Activated CD4-positive, alpha-beta memory T cell treated with anti-CD3 and anti-CD28 coated beads for 36 hours (primary cell): ENCODE measurements around the gene ADA. TPM values are rescaled to one million over a fixed set of nuclear protein-coding genes. Genes with fewer than 3 reads are reported as not detected.

Experiments used
- CTCF ChIA-PET: fragments of 350-600 bp; sonication (Branson Sonifier 250); formaldehyde crosslinking; loops from one replicate; lab custom pipeline; 2021; ENCODE audit warnings: antibody characterized with exemption, inconsistent platforms; lab: Charles Lee
- POLR2A ChIA-PET: fragments of 350-600 bp; sonication (Branson Sonifier 250); formaldehyde crosslinking; loops from one replicate; lab custom pipeline; 2021; ENCODE audit warnings: antibody characterized with exemption; lab: Charles Lee
- DNase-seq: peaks from one replicate; pipeline ENCODE4 v3.0.0-alpha.2; 2020
- H3K27ac Mint-ChIP-seq: one replicate; pipeline ENCODE4 v1.8.0; 2021; ENCODE audit warnings: mixed read lengths
- H3K27me3 Mint-ChIP-seq: one replicate; pipeline ENCODE4 v1.8.0; 2021; ENCODE audit warnings: mixed read lengths
- H3K36me3 Mint-ChIP-seq: one replicate; pipeline ENCODE4 v1.8.0; 2021; ENCODE audit warnings: mixed read lengths
- H3K4me1 Mint-ChIP-seq: one replicate; pipeline ENCODE4 v1.8.0; 2021; ENCODE audit warnings: low read depth, mixed read lengths
- H3K4me3 Mint-ChIP-seq: one replicate; pipeline ENCODE4 v1.8.0; 2021; ENCODE audit warnings: mild to moderate bottlenecking, mixed read lengths
- H3K9me3 Mint-ChIP-seq: one replicate; pipeline ENCODE4 v1.8.0; 2021; ENCODE audit warnings: mixed read lengths
- intact Hi-C: fragments of 100-400 bp; cut with micrococcal nuclease; formaldehyde crosslinking; loops from one replicate; pipeline ENCODE4 v1.15.1; 2023
- total RNA-seq, 2 experiments: library from RNA; stranded (reverse); gene quantifications; one replicate each; pipeline ENCODE4 v1.2.3, GENCODE V29; 2021

ADA gene
- total RNA-seq, 2 experiments from 2014 or later, result 35.7 to 38.0 TPM

DNA sequence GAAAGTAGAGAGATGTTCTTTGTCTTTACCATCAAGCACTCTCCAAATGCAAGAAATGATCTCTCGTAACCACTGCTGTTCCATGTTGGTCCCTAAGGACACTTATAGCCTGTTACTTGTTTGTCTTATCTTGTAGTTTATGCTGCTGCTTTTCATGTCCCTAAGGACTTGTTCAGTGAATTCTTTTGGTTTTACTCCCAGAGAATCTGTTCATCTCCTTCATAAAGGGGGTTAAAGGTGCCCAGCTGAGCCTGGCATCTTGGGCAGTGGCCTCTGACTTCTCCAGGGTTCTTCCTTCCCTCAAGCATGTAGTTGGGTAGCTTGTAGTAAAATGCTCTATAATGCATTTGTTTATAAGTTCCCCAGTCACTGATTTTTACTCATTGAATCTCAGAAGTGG, 70.0 kb downstream of the ADA start:
- DNase-seq, result no peak
- no peak overlapping the region for H3K4me3 Mint-ChIP-seq
- no peaks in the 10 kb centered on the region for H3K9me3 Mint-ChIP-seq
- peaks cover 3% of the 10 kb centered on the region for H3K27me3 Mint-ChIP-seq
- H3K4me1 Mint-ChIP-seq, result peaks cover 19% of the 10 kb centered on the region
- CTCF ChIA-PET, result interaction anchor here (1.0 kb wide), 1 partner anchor 197 kb away, joined by 3 read pairs; no protein-coding TSS in a partner anchor
- no peaks in the 10 kb centered on the region for H3K36me3 Mint-ChIP-seq
- H3K27ac Mint-ChIP-seq, result no peak overlapping the region
- intact Hi-C loops, result no loop called here
- POLR2A ChIA-PET, result no interaction called here

DNA sequence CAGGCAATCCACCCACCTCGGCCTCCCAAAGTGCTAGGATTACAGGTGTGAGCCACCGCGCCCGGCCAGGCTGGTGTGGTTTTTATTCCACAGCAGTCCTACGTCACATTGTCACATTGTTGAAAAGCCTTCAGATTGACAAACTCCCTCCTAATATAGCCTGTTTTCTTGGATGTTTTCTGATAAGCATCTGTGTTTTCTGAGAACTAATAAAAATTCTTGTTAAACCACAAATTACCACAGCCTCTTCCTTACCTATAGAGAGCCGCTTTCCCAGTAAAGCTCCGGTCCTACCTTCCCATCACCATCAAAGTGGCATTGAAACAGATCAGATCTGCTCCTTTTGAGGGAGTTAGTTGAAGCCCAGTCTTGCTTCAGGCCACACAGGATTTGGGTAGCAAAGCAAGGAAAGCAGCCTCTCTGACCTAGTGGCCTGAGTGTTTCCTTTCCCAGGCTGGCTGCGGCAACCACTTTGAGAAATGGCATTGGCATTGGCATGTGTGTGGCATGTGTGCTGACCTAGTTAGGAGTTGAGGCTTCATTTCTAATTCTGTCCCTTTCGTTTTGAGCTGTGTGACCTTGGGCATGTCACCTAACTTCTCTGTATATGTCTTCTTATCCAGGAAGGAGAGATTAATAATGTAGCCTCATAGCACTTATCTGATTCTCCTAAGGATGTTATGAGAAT, 70.8 kb downstream of the ADA start:
- ChIA-PET CTCF (interaction anchor here (1.0 kb wide), 1 partner anchor 197 kb away, joined by 3 read pairs; no protein-coding TSS in a partner anchor), POLR2A (no interaction called here)
- intact Hi-C loops, result no loop called here
- no peak overlapping the region for H3K27ac Mint-ChIP-seq
- H3K4me3 Mint-ChIP-seq, result no peak overlapping the region
- peaks cover 20% of the 10 kb centered on the region for H3K4me1 Mint-ChIP-seq
- peaks cover 3% of the 10 kb centered on the region for H3K27me3 Mint-ChIP-seq
- no peaks in the 10 kb centered on the region for H3K9me3 Mint-ChIP-seq
- DNase-seq, result peak; percentile 20
- H3K36me3 Mint-ChIP-seq, result no peaks in the 10 kb centered on the region

DNA sequence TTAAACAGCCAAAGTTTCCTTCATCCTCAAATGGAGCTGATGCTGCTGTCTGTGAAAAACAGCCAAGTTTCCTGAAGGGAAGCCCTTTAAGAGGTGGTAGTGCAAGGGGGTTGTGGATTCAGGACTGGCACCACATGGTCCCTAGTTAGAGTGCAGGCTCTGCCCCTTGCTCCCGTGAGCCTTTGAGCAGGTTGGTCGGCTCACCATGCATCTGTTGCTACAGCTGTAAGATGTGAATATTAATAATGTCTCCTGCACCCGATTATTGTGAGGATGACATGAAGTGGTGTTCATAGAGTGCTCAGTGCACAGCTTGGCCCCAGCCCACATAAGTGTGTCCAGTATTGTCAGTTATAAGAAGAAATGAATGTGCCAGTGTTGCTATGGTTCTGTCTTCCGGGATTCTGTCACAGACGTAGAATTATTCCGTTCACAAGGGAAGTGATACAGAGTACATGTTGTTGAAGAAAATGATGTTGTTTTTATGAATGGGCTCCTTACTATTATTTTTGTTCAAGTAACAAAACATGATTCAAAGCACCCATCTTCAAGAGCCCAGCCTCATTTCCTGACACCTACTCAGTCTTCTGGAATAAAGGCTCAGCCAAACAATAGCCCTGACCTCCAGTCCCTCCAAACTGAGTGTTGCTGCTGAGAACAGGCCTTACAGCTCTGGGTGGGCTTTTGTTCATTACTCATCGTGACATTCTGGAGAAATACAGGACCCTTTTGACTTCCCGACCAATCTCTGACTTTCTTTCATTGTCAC, 72.0 kb downstream of the ADA start:
- no peaks in the 10 kb centered on the region for H3K9me3 Mint-ChIP-seq
- H3K27me3 Mint-ChIP-seq, result peaks cover 3% of the 10 kb centered on the region
- H3K27ac Mint-ChIP-seq, result no peak overlapping the region
- peaks cover 17% of the 10 kb centered on the region for H3K4me1 Mint-ChIP-seq
- no peaks in the 10 kb centered on the region for H3K36me3 Mint-ChIP-seq
- no peak overlapping the region for H3K4me3 Mint-ChIP-seq
- ChIA-PET POLR2A (no interaction called here), CTCF (no interaction called here)
- intact Hi-C loops, result no loop called here
- no peak for DNase-seq

DNA sequence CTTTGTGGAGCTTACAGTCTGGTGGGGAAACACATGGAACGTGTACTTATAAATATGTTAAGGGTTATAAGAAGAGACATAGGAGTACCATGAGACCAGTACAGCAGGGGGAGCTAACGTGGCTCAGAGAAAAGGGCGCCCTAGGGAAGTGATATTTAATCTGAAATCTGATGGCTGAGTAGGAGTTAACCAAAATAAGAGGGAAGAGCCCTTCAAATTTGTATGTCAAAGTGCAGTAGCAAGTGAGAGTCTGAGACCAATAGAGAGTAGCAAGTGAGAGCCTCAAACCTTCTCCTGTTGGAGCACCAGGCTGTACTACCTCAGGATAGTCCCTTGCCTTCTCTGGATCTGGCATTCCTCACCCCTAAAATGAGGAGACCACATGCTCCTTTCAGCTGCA, 75.2 kb downstream of the ADA start:
- Mint-ChIP-seq H3K36me3 (no peaks in the 10 kb centered on the region), H3K4me1 (peaks cover 15% of the 10 kb centered on the region), H3K9me3 (no peaks in the 10 kb centered on the region), H3K27ac (no peak overlapping the region), H3K27me3 (no peaks in the 10 kb centered on the region), H3K4me3 (no peak overlapping the region)
- DNase-seq, result peak; percentile 16
- POLR2A ChIA-PET, result no interaction called here
- intact Hi-C loops, result loop anchor here (2.0 kb wide), 1 partner anchor 23 kb away; no protein-coding TSS in a partner anchor
- CTCF ChIA-PET, result interaction anchor here (0.6 to 3.0 kb wide), 5 partner anchors 10 to 874 kb away, joined by 3 to 15 read pairs (median 5); no protein-coding TSS in a partner anchor

DNA sequence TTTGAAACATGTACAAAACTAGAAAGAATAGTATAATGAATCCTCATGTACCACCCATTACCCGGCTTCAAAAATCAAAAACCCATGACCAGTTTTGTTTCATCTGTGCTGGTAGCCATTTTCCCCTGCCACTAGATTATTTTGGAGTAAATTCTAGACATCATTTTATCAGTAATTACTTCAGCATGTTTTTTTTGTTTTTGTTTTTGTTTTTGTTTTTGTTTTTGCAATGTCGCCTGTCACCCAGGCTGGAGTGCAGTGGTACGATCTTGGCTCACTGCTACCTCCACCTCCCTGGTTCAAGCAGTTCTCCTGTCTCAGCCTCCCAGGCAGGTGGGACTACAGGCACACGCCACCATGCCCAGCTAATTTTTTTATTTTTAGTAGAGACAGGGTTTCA, 77.1 kb downstream of the ADA start:
- H3K4me1 Mint-ChIP-seq, result peaks cover 16% of the 10 kb centered on the region
- ChIA-PET POLR2A (no interaction called here), CTCF (interaction anchor here (3.0 kb wide), 1 partner anchor 35 kb away, joined by 15 read pairs; no protein-coding TSS in a partner anchor)
- no peaks in the 10 kb centered on the region for H3K27me3 Mint-ChIP-seq
- no peak for DNase-seq
- H3K27ac Mint-ChIP-seq, result no peak overlapping the region
- intact Hi-C loops, result no loop called here
- H3K9me3 Mint-ChIP-seq, result no peaks in the 10 kb centered on the region
- no peaks in the 10 kb centered on the region for H3K36me3 Mint-ChIP-seq
- H3K4me3 Mint-ChIP-seq, result no peak overlapping the region

DNA sequence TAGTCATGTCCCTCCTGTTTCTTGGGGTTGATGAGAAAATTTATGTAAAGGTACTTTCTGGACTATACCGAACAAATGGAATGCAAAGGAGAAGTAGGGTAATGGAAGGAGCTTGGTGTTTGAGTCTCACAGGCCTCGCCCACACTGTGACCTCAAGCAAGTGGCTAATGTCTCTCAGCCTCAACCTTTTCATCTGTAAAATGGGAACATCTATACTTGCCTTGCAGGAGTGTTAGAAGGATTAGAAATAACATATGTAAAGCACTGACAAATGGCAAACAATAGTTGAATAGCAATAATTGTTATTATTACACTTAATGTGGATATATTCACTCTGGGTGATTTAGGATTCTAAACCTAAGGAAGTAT, 78.0 kb downstream of the ADA start:
- H3K4me1 Mint-ChIP-seq, result peaks cover 16% of the 10 kb centered on the region
- no peak overlapping the region for H3K4me3 Mint-ChIP-seq
- intact Hi-C loops, result no loop called here
- H3K9me3 Mint-ChIP-seq, result no peaks in the 10 kb centered on the region
- DNase-seq, result no peak
- ChIA-PET POLR2A (no interaction called here), CTCF (no interaction called here)
- no peaks in the 10 kb centered on the region for H3K27me3 Mint-ChIP-seq
- H3K36me3 Mint-ChIP-seq, result no peaks in the 10 kb centered on the region
- H3K27ac Mint-ChIP-seq, result no peak overlapping the region

DNA sequence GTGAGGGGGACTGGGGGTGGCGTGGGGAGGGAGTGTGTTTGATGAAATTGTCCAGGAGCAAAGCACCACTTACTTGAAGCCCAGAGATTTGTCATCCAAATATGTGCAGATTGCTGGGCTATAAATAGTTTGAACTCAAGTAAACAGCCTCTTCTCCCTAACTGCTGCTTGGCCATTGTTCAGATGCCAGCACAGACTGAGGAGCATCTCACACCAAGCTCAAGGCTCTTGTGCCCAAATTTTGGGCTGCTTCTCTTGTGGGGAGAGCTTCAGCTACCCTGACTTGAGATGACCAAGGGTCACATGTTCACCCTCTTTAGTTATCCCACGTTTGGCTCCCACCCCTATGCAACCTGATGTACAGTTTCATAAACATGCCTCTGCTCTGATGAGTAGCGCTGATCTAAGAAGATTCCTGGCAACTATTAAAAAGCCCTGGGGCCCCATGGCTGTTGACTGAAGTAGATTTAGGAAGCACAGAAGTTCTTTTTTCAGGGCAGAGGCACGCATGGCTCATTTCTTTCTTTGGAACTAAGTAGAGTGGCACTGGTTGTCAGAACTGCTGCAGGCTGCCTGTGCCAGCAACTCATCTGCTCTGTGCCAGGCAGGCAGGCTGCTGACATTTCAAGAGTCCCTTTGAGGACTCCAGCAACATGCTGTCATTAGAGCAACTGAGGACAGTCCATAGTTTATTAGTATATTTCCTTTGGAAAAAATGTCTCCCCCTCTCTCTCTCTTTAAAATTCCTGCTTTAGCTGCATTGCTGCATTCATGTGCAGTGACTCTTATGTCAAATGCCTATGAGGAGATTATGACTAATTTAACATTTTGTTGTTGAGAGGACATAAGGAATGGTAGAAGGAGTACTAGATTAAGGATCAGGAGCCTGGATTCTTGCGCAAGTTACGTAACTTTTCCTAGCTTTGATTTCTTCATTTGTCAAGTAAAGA, 78.7 kb downstream of the ADA start:
- Mint-ChIP-seq H3K36me3 (no peaks in the 10 kb centered on the region), H3K4me1 (peaks cover 16% of the 10 kb centered on the region), H3K9me3 (no peaks in the 10 kb centered on the region), H3K27me3 (no peaks in the 10 kb centered on the region), H3K27ac (no peak overlapping the region), H3K4me3 (no peak overlapping the region)
- intact Hi-C loops, result no loop called here
- ChIA-PET POLR2A (no interaction called here), CTCF (no interaction called here)
- DNase-seq, result no peak

DNA sequence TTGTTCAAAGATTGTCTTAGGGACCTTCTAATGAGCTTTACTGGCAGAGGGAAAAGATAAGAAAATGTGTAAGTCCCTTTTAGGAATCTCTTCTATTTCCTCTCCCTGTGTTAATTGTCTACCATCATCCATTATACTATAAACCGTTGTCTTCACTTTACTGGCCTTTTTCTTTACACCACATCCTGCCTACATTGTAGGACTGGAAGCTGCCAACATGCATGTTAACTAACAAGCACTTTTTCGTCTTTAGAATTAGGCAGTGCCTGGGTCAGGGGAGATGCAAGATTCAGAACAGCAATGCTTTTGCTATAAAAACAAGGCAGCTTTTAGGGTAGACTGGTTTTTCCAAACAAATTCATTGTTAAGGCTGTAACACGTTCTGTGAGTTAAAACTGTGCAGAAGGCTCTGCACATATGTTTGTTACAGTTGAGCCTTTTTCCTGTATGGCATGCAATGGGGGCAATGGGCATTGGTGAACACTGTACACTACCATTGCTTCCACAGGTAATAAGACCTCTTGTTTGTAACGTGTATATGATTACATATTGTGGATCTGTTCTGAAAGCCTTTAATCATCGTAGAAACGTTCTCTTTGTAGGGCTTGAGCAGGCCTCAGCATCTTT, 80.0 kb downstream of the ADA start:
- CTCF ChIA-PET, result interaction anchor here (0.6 kb wide), 1 partner anchor 455 kb away, joined by 4 read pairs; no protein-coding TSS in a partner anchor
- intact Hi-C loops, result no loop called here
- no peak overlapping the region for H3K27ac Mint-ChIP-seq
- POLR2A ChIA-PET, result no interaction called here
- no peaks in the 10 kb centered on the region for H3K36me3 Mint-ChIP-seq
- no peaks in the 10 kb centered on the region for H3K27me3 Mint-ChIP-seq
- no peaks in the 10 kb centered on the region for H3K9me3 Mint-ChIP-seq
- H3K4me3 Mint-ChIP-seq, result no peak overlapping the region
- DNase-seq, result no peak
- peaks cover 8% of the 10 kb centered on the region for H3K4me1 Mint-ChIP-seq

DNA sequence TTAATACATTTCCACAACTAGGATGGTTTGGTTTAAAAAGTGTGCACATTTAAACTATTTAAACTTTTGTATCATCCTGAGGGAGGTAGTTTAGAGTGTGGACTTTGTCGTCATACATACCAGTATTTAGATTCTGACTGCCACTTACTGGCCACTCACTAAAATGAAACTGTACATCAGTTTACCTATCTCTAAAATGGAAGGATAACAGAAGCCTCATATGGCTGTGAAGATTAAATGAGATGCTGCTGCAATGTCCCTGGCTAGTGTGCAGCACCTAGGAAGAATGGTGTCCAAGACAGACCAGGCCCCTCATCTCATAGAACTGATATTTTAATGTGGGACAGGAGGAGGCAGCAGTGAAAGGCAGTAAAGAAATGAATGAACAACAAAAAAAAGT, 81.1 kb downstream of the ADA start:
- H3K4me1 Mint-ChIP-seq, result peaks cover 2% of the 10 kb centered on the region
- intact Hi-C loops, result no loop called here
- ChIA-PET CTCF (no interaction called here), POLR2A (interaction anchor here (0.6 kb wide), 1 partner anchor 98 kb away, joined by 3 read pairs; no protein-coding TSS in a partner anchor)
- no peak overlapping the region for H3K27ac Mint-ChIP-seq
- no peaks in the 10 kb centered on the region for H3K36me3 Mint-ChIP-seq
- H3K4me3 Mint-ChIP-seq, result no peak overlapping the region
- no peaks in the 10 kb centered on the region for H3K27me3 Mint-ChIP-seq
- DNase-seq, result no peak
- H3K9me3 Mint-ChIP-seq, result no peaks in the 10 kb centered on the region
